ENCODE results near the gene TM9SF1.

TM9SF1 gene

DNA sequence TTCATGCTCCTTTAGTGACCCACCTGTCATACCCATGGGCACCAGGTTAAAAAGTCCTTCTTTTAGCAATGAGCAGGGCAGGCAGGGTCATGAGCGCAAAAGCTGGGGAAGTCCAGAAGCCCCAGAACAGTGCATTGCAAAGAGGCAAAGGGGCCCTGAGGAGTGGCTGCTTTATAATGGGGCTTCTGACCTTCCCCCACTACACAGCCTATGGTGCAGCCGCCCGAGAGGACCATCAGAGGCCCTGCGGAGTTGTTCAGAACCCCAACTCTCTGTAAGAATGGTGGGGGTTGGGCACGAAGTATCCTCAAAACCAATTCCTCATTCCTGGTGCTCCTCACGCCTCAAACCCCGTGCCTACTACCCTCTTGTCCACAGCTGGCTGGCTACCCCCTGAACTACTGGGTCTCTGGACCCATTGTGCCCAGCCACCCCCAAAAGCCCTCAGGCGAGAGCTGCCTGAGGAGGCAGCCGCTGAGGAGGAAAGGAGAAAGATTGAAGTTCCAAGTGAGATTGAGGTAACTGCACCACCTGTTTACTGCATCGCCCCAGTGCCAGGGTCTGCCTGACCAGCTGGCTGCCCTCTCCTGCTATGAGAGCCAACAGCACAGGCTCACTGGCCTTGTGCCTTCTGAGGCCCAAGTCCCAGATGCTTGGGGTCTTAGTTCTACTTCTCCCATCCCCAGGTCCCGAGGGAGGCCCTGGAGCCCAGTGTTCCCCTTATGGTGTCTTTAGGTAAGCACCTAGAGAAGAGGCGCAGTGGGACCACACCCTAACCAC, 16.7 kb downstream of the TM9SF1 start:
- no peak for DNase-seq (ENCODE audit: low spot score)

DNA sequence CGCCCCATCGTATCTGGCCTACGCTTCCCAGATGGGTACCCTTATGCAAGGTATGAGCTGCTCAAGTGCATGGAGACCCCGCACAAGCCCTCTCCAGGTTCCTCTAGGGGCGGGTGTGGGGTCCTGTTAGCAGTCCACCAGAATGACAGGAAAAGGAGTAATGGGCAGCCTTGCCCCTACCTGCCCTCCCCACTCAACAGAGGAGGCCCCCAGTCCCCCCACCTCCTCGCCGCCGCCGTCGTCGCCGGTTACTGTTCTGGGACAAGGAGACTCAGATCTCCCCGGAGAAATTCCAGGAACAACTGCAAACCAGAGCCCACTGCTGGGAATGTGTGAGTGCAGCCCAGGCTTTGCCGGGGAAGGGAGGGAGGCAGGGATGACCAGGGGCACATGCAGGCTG, 17.4 kb downstream of the TM9SF1 start:
- DNase-seq (ENCODE audit: low spot score) = no peak

DNA sequence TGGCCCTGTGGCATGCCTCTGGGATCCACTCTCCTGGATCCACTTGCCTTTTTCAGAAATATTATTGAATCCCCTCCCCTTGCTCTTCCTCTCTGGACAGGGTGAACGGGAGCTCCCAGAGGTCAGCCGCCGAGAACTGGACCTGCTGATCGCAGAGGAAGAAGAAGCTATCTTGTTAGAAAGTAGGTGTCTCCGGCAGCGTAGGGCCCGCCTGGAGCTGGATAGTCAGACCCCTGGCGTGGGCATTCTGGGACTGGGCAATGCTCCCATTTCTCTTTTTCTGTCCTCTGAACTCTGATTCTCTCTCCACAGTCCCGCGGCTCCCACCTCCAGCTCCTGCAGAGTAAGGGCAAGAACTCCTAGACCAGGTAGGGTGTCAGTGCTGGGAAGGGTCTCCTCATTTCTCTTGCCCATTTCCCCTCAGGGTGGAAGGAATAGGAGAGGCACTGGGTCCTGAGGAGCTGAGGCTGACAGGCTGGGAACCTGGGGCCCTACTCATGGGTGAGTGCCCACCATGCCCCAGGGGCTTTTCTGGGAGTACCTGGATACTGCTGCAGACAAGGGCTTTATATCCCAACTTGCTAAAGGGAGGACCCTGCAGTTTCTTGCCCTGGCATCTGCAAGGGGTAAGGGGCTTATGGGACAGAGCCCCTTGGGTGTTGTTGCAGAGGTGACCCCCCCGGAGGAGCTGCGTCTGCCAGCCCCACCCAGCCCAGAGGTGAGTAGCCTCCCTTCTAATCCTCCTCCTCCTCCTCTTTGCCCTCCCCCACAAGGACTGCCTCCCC, 18.0 kb downstream of the TM9SF1 start:
- DNase-seq (ENCODE audit: low spot score) = no peak

DNA sequence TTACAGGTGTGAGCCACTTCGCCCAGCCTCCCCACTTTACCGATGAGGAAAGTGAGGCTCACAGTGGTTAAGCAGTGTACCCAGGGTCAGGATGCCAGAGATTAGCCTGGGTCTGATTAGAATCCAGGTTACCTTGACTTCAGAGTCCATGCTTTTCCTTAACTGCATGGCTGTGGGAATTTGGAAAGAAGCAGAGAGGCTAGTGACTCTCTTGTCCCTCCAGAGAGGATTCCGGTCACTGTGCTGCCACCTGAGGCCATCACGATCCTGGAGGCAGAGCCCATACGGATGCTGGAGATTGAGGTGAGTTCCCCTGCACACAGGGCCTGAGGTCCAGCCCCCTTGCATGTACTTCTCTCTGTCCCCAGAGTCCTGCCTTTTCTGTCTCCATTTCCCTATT, 18.6 kb downstream of the TM9SF1 start:
- DNase-seq (ENCODE audit: low spot score) = no peak

DNA sequence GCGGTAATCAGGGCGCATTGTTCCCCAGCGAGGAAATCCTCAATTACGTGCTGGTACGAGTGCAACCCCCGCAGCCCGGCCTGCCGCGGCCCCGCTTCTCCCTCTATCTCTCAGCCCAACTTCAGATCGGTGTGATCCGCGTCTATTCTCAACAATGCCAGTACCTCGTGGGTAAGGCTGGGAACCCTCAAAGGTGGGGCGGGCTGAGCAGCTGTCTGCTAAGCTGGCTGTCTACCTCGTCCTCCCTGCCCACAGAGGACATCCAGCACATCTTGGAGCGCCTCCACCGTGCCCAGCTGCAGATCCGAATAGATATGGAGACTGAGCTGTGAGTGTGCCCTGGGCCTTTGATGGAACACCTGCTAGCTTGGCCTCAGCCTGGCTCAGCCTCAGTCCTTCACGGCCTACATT, 22.4 kb downstream of the TM9SF1 start:
- DNase-seq (ENCODE audit: low spot score) = no peak

DNA sequence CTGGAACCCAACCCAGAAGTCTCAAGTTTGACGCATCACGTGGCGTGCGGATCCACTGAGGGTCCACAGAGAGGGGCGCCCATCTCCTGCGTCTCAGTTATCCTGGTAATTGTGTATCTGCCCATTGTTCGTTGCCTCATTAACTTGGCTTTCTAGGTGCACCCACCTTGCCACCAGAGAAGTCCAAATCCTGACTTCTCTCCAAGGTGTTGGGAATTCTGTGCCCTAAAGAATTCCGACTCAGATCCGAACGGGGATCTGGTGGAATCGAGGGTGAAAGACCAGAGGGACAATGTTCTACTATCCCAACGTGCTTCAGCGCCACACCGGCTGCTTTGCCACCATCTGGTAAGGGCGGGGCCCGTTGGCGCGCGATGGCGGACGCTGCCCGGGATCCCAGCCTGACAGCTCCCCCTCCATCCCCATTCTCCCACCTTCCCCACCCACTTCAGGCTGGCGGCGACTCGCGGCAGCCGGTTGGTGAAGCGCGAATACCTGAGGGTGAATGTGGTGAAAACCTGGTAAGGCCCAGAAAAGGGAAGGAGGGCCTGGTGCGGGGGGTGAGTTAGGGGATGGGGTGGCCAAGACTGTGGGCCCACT, 22.9 kb downstream of the TM9SF1 start:
- DNase-seq (ENCODE audit: low spot score) = no peak

DNA sequence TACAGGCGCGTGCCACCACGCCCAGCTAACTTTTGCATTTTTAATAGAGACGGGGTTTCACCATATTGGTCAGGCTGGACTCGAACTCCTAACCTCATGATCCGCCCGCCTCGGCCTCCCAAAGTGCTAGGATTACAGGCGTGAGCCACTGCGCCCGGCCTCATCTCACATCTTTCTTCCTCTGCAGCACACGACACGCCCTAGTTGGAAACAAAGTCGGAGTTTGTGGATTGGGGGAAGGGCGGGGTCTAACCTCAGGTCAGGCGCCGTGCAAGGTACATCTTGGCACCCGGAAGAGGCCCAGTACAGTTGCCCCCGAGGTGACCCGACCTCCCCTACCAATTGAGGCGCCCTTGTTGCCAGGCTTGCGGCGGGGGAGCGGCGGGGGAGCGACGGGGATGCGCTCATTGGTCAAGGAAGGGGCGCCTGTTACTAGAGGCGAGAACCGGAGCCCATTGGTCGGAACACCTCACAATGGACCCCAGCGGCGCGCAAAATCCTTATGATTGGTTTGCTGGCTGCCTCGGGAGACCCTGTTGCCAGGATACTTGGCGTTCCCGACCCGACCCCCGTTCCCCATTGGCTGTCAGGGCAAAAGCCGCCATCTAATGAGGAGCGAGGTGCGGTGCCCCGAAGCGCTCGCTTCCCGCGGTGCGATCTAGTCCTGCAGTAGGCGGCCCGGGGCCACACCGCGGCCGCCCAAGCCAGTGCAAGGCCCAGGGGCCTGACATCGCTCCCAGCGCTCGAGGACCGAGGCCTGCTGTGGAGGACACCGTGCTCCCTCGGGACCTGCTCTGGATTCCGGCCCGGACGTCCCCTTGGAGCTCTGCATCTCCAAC, 23.6 kb downstream of the TM9SF1 start, which contains the start of gene REC8:
REC8 (plus strand) TSS at position 659 of the 839 bp plus-strand sequence. CDS start 473 bp downstream, outside the sequence.
- peak; percentile 92 for DNase-seq (ENCODE audit: low spot score)

DNA sequence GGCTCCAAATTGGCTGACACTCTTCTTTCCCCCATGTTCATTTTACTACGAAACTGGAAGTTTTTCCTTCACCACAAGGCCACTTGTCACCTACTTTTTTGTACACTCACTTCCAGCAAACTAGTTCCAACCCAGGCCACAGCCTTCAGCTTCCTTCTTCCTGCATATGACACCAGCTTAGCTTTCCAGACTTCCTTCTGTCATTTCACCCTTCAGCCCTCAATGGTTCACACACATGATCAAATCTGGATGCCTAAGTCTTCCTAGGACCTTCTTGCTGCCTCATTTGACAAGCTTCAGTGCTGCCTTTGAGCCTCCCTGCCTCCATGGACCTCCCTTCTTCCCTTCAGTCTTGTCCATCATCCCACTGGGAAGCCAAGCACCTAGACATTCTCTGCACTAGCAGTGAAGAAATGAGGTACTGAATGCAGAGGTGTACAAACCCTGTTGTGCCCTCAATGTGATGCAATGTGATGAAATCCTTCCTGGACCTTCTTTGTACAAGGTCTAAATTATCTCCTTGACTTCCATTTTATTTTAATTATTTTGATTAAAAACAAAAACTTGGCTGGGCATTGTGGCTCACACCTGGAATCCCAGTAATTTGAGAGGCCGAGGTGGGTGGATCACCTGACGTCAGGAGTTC, 27.6 kb downstream of the TM9SF1 start:
- no peak for DNase-seq (ENCODE audit: low spot score)

DNA sequence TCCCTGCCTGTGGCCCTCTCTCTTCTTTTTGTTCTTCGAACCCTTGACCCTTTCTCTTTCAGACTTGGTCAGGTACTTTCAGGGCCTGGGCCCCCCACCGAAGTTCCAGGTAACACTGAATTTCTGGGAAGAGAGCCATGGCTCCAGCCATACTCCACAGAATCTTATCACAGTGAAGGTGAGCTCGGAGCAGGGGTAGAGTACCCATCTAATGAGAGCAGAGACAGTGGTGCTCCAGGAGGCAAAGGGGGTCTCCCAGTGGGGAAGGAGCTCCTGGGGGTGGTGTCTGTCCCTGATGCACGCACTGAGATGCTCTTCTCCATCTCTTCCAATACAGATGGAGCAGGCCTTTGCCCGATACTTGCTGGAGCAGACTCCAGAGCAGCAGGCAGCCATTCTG, 29.5 kb downstream of the TM9SF1 start:
- DNase-seq (ENCODE audit: low spot score) = no peak

DNA sequence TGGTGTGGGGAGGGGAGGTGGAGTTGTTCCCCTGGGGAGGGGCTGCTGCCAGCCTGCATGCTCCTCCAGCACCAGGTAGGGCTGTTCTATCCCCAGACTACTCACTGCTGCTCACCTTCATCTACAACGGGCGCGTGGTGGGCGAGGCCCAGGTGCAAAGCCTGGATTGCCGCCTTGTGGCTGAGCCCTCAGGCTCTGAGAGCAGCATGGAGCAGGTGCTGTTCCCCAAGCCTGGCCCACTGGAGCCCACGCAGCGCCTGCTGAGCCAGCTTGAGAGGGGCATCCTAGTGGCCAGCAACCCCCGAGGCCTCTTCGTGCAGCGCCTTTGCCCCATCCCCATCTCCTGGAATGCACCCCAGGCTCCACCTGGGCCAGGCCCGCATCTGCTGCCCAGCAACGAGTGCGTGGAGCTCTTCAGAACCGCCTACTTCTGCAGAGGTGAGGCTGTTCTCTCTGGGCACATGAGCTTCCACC, 30.7 kb downstream of the TM9SF1 start:
- DNase-seq (ENCODE audit: low spot score) = no peak

DNA sequence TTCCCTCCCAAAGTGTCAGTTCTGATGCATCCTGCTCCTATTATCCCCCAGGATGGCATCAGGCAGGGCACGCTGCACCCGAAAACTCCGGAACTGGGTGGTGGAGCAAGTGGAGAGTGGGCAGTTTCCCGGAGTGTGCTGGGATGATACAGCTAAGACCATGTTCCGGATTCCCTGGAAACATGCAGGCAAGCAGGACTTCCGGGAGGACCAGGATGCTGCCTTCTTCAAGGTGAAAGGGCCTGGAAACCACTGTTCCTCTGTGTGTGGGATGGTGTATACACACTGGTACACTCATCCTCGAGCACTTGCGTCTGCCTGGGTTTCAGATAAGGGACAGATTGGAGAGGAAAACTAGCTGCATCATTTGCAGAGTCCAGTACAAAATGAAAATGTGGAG, 33.1 kb downstream of the TM9SF1 start:
- no peak for DNase-seq (ENCODE audit: low spot score)

DNA sequence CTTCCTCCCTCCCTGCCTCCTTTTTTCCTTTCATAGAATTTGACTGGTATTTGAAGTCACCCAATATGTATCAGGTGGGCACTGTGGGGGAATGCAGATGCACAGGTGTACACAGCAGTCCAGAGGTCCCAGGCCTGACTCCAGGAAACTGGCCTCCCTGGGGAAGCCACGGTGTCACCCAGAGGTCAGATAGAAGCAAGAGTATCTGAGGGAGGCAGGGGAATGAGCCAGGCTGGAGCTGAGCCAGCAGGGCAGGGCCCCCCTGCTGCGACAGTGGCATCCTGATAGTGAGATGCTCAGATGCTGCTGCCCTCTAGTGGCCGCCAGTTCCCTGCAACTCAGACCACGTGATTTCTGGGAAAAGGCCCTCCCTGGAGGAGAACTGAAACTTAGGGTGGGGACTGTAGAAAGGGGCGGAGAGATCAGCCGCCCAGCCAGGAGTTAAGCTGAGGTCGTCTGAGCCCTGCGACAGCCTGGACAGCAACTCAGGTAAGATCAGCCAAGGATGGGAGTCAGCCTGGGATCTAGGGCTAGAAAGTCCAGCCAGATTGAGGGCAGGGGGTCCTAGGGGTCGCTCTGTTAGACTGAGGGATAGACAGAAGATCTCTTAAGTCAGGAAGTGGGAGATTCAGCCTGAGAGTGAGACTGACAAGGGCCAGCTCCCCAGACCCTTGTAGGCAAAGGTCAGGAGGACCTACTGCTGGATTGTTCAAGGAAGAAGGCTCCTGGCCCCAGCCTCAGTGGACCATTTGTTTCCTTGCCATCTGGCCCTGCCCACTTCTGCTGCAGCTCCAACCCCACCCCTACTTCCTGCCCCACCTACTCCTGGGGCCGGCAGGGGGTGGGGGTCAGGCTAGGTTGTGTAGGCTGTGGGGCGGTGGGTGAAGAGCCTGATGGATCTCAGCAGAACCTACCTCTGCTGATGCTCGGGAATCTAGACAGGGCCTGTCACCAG, 34.1 kb downstream of the TM9SF1 start, which contains the start of gene IRF9:
IRF9 (plus strand) TSS at position 416 of the 955 bp plus-strand sequence. CDS start 880 bp downstream, outside the sequence.
- DNase-seq (ENCODE audit: low spot score) = peak; percentile 96

DNA sequence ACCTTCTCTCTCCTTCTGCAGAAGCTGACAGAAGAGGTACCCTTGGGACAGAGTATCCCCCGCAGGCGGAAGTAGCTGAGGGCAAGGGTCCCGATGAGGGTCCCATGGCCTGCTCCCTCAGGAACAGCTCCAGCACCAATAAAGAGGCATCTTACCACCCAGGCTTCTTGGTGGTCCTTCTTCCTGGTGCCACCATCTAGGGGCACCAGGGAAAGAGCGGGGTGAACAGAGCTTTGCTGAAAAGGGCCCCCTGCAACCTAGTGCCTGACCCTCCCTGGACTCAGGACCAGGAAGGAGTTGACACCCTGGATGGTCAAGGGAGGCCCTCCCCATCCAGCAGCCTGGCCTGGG, 34.8 kb downstream of the TM9SF1 start:
- DNase-seq (ENCODE audit: low spot score) = no peak

DNA sequence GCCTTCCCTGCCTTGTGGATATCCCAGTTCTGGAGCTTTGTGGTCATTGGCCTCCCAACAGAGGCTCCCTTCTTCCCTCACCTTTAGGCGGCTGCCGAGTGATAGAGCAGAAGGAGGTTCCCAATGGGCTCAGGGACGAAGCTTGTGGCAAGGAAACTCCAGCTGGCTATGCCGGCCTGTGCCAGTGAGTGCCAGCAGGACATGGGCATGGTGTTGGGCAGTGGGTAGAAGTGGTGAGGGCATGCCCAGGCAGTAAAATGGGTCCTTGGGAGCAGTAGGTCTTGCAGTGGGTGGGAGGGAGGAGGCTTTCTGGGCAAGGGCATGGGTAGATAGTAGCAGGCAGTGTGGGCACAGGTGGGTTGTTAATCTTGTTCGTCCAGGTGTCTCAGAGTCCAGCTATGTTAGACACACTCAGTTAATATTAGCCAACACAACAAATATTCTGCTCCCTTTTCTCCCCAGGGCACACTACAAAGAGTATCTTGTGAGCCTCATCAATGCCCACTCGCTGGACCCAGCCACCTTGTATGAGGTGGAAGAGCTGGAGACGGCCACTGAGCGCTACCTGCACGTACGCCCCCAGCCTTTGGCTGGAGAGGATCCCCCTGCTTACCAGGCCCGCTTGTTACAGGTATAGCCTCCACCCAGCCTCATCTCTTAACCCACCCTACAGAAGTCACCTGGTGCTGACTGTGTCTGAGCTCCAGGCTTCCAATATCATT, 35.3 kb downstream of the TM9SF1 start:
- DNase-seq (ENCODE audit: low spot score) = no peak

DNA sequence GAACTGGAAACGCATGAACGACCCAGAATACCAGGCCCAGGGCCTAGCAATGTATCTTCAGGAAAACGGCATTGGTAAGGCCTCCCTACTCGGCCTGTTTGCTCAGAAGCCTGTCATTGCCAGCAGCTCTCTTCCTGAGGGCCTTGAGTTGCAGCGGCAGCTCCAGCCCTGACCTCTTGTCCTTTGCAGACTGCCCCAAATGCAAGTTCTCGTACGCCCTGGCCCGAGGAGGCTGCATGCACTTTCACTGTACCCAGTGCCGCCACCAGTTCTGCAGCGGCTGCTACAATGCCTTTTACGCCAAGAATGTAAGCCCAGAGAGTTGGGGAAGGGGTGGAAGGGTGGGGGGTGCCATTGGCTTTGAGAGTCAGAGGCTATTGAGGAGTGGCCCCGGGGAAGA, 37.9 kb downstream of the TM9SF1 start:
- no peak for DNase-seq (ENCODE audit: low spot score)

DNA sequence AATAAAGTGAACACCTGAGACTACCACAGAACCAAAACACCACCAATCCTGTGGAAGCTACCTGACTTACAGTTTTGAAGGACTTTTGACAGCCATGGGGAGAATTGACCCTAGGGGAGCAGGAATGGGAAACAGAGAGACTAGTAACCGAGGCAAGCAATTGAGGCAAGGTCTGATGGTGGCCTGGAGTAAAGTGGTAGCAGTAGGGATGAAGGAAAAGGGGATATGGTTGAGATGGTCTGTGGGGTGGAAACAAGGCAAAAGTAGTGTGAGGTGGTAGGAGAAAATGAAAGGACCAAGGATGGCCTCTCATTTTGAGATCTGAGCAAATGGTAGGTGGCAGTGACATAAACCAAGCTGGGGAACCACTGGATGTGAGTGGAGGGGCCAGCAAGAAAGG, 38.4 kb downstream of the TM9SF1 start:
- no peak for DNase-seq (ENCODE audit: low spot score)

DNA sequence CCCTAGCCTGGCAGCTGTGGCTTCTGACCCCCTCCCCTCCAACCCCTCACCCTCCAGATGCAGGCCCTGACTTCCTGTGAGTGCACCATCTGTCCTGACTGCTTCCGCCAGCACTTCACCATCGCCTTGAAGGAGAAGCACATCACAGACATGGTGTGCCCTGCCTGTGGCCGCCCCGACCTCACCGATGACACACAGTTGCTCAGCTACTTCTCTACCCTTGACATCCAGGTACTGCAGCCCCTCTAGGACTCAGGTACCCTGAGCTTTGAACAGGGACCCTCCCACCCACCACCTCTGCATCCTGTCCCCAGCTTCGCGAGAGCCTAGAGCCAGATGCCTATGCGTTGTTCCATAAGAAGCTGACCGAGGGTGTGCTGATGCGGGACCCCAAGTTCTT, 40.1 kb downstream of the TM9SF1 start:
- DNase-seq (ENCODE audit: low spot score) = no peak

DNA sequence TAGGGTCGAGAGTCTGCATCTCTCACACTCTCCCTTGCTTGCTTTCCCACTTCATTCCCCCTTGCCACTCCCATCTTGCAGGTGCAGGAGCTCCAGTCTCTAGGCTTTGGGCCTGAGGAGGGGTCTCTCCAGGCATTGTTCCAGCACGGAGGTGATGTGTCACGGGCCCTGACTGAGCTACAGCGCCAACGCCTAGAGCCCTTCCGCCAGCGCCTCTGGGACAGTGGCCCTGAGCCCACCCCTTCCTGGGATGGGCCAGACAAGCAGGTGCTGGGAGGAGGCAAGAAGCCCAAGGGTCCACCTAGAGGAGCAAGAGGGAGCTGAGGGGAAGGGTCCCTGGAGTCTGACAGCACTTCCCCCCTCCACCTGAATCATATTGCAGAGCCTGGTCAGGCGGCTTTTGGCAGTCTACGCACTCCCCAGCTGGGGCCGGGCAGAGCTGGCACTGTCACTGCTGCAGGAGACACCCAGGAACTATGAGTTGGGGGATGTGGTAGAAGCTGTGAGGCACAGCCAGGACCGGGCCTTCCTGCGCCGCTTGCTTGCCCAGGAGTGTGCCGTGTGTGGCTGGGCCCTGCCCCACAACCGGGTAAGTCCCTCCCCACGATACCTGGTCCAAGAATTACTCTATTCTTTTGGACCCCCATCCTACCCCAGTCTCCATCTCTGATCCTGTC, 43.7 kb downstream of the TM9SF1 start:
- DNase-seq (ENCODE audit: low spot score) = no peak

DNA sequence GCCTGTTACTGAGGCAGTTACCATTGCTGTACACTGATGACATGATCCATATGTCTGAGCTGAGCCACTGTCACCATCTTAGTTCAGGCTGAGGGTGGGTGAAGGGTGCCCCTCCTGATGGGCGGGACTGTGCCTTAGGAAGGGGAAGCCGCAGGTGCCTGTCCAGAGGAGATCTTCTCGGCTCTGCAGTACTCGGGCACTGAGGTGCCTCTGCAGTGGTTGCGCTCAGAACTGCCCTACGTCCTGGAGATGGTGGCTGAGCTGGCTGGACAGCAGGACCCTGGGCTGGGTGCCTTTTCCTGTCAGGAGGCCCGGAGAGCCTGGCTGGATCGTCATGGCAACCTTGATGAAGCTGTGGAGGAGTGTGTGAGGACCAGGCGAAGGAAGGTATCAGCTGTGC, 44.2 kb downstream of the TM9SF1 start:
- no peak for DNase-seq (ENCODE audit: low spot score)
